K562 (cell line): ENCODE results near the gene TGM5. TPM values are rescaled to one million over a fixed set of nuclear protein-coding genes. Genes with fewer than 3 reads are reported as not detected.

Experiments used
- CCAR2 ChIP-seq: fragments of 200-400 bp; formaldehyde crosslinking; IDR thresholded peaks from 2 replicates; pipeline ENCODE4 v1.6.1; 2017; ENCODE audit warnings: mild to moderate bottlenecking, low read depth, low read length
- CREM ChIP-seq: IDR thresholded peaks from 2 replicates; pipeline ENCODE4 v1.6.1; 2014; ENCODE audit warnings: antibody characterized with exemption, low read depth
- DEAF1 ChIP-seq: fragments of 450-650 bp; formaldehyde crosslinking; IDR thresholded peaks from 2 replicates; pipeline ENCODE4 v1.4.0; 2020; ENCODE audit warnings: mild to moderate bottlenecking, moderate library complexity
- FOXK1 ChIP-seq: sonication (generic); formaldehyde crosslinking; IDR thresholded peaks from 2 replicates; pipeline ENCODE4 v1.8.0; 2022; ENCODE audit warnings: missing genetic modification reagents, mild to moderate bottlenecking, borderline replicate concordance
- GATAD2A ChIP-seq: fragments of 450-650 bp; IDR thresholded peaks from 2 replicates; pipeline ENCODE4 v1.6.1; 2017
- ILF3 ChIP-seq: fragments of 450-650 bp; IDR thresholded peaks from 2 replicates; pipeline ENCODE4 v1.6.1; 2018; ENCODE audit warnings: antibody characterized with exemption, mild to moderate bottlenecking, moderate library complexity, borderline replicate concordance
- KAT7 ChIP-seq: sonication (generic); formaldehyde crosslinking; IDR thresholded peaks from 2 replicates; pipeline ENCODE4 v1.8.0; 2022; ENCODE audit warnings: missing genetic modification reagents, mild to moderate bottlenecking, borderline replicate concordance
- NCOA6 ChIP-seq: fragments of 450-650 bp; IDR thresholded peaks from 2 replicates; pipeline ENCODE4 v1.6.1; 2017; ENCODE audit warnings: mild to moderate bottlenecking
- POLR2H ChIP-seq: IDR thresholded peaks from 2 replicates; pipeline ENCODE4 v1.6.1; 2016; ENCODE audit warnings: missing genetic modification characterization, low read depth, mild to moderate bottlenecking, control low read depth, missing compliant biosample characterization, moderate library complexity
- POLR3A ChIP-seq: IDR thresholded peaks from 2 replicates; pipeline ENCODE4 v1.6.1; 2011; ENCODE audit warnings: borderline replicate concordance, mild to moderate bottlenecking, moderate library complexity; ENCODE audit not compliant: insufficient read length, insufficient read depth; ENCODE audit errors: extremely low read depth
- PYGO2 ChIP-seq: fragments of 450-650 bp; IDR thresholded peaks from 2 replicates; pipeline ENCODE4 v1.6.1; 2016; ENCODE audit warnings: mild to moderate bottlenecking, missing genetic modification characterization, moderate library complexity, missing compliant biosample characterization
- RFX1 ChIP-seq: fragments of 450-650 bp; IDR thresholded peaks from 2 replicates; pipeline ENCODE4 v1.6.1; 2016; ENCODE audit warnings: mild to moderate bottlenecking, moderate library complexity
- SRSF1 ChIP-seq: fragments of 200-400 bp; formaldehyde crosslinking; IDR thresholded peaks from 2 replicates; pipeline ENCODE4 v1.6.1; 2017; ENCODE audit warnings: mild to moderate bottlenecking, low read depth, low read length, moderate library complexity
- TFAP4 ChIP-seq: sonication (generic); formaldehyde crosslinking; IDR thresholded peaks from 2 replicates; pipeline ENCODE4 v1.8.0; 2022; ENCODE audit warnings: missing genetic modification reagents, mild to moderate bottlenecking, moderate library complexity, borderline replicate concordance
- THRAP3 ChIP-seq: fragments of 450-650 bp; IDR thresholded peaks from 2 replicates; pipeline ENCODE4 v1.6.1; 2016; ENCODE audit warnings: mild to moderate bottlenecking, inconsistent platforms, borderline replicate concordance
- ZBTB17 ChIP-seq: fragments of 450-650 bp; formaldehyde crosslinking; IDR thresholded peaks from 2 replicates; pipeline ENCODE4 v1.4.0; 2020; ENCODE audit warnings: mild to moderate bottlenecking
- ZBTB49 ChIP-seq: sonication (generic); formaldehyde crosslinking; IDR thresholded peaks from 2 replicates; pipeline ENCODE4 v1.8.0; 2022; ENCODE audit warnings: missing genetic modification reagents, mild to moderate bottlenecking, borderline replicate concordance
- ZFP91 ChIP-seq: sonication (generic); formaldehyde crosslinking; IDR thresholded peaks from 2 replicates; pipeline ENCODE4 v1.8.0; 2022; ENCODE audit warnings: mild to moderate bottlenecking, missing genetic modification reagents
- ZNF174 ChIP-seq: fragments of 250-450 bp; sonication (Bioruptor Pico); IDR thresholded peaks from 2 replicates; pipeline ENCODE4 v1.4.0; 2020; ENCODE audit warnings: mild to moderate bottlenecking
- ZNF239 ChIP-seq: fragments of 250-450 bp; sonication (Bioruptor Pico); IDR thresholded peaks from 2 replicates; pipeline ENCODE4 v1.4.0; 2020; ENCODE audit warnings: mild to moderate bottlenecking
- polyA plus RNA-seq, 8 experiments: library from polyadenylated mRNA; depleted of rRNA in 4 of 8; stranded (reverse) in 5 of 8; unstranded in 3 of 8; fragments of >200 nt; fragmentation: Nextera tagmentation in 2 of 8; fragmentation: Illumina TruSeq in 1 of 8; extraction: Ambion mirVana in 2 of 8; extraction: Trizol in 1 of 8; gene quantifications; 2 replicates each; pipeline versions ENCODE4 v1.2.1 to v1.2.3, GENCODE V29; 2011 to 2014; ENCODE audit warnings: inconsistent platforms in 1 of 8, missing spikeins in 1 of 8
- total RNA-seq, 7 experiments: library from RNA; depleted of rRNA in 6 of 7; stranded (reverse); fragments of >200 nt in 6 of 7; fragmentation: Illumina TruSeq in 2 of 7; extraction: Trizol in 2 of 7; gene quantifications; 2 replicates each; pipeline versions ENCODE4 v1.2.1 to v1.2.3, GENCODE V29; 2011 to 2021; ENCODE audit warnings: low replicate concordance in 1 of 7
- TF ChIP-seq, protein P1 (sequence below): fragments of 450-650 bp; formaldehyde crosslinking; IDR thresholded peaks from 2 replicates; pipeline ENCODE4 v1.4.0; 2020; ENCODE audit warnings: mild to moderate bottlenecking, mixed read lengths

The TGM5 gene
- total and polyA plus RNA-seq, 9 of the 15 experiments (the other 6 are each of a cell fraction or from before 2014, with no cell fraction given), result 0.03 to 0.10 (median 0.07) TPM; not detected in 6

GRCh38 chr15:43285609-43286037, 18.9 kb upstream of the TGM5 start (continued):
- TF ChIP-seq POLR3A (no peak), ZNF174 (CRISPR knock-in tag) (no peak), ZBTB17 (CRISPR knock-in tag) (no peak), ZNF239 (CRISPR knock-in tag) (no peak), GATAD2A (no peak), TFAP4 (no peak), CCAR2 (no peak), POLR2H (no peak), PYGO2 (tag) (no peak), ZBTB49 (CRISPR knock-in tag) (no peak), DEAF1 (CRISPR knock-in tag) (peak; percentile 92), CREM (peak; percentile 53; the same call in 1 of the 2 replicates), THRAP3 (no peak), SRSF1 (no peak), KAT7 (no peak), ILF3 (no peak), FOXK1 (no peak), NCOA6 (no peak), ZFP91 (no peak), RFX1 (no peak)
- TF ChIP-seq, protein P1, sequence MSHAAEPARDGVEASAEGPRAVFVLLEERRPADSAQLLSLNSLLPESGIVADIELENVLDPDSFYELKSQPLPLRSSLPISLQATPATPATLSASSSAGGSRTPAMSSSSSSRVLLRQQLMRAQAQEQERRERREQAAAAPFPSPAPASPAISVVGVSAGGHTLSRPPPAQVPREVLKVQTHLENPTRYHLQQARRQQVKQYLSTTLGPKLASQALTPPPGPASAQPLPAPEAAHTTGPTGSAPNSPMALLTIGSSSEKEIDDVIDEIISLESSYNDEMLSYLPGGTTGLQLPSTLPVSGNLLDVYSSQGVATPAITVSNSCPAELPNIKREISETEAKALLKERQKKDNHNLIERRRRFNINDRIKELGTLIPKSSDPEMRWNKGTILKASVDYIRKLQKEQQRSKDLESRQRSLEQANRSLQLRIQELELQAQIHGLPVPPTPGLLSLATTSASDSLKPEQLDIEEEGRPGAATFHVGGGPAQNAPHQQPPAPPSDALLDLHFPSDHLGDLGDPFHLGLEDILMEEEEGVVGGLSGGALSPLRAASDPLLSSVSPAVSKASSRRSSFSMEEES (CRISPR knock-in tag), result no peak
